ENCODE data around the gene PWWP2B. TPM values are rescaled to one million over a fixed set of nuclear protein-coding genes. Genes with fewer than 3 reads are reported as not detected.

PWWP2B gene
- total and polyA plus RNA-seq, 2 of the 4 experiments (the other 2 are of a cell fraction), result 1.7 to 2.2 TPM

DNA sequence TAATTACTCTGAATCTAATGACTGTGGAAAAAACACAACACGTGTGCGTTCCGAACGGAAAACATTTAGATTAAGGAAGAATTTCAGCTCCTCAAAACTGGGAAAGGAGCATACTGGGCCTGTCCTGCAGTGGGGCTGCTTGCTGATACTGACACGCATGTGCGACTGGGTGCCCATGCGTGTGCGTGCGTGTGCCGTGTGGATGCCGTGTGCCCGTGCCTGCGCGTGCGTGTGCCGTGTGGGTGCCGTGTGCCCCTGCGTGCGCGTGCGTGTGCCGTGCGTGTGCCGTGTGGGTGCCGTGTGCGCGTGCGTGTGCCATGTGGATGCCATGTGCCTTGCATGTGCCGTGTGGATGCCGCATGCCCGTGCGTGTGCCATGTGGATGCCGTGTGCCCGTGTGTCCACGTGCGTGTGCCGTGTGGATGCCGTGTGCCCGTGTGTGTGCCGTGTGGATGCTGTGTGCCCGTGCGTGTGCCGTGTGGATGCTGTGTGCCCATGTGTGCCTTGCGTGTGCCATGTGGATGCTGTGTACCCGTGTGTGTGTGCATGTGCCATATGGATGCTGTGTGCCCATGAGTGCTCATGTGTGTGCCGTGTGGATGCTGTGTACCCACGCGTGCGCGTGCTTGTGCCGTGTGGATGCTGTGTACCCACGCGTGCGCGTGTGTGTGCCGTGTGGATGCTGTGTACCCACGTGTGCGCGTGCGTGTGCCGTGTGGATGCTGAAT lies 28.2 kb downstream of the PWWP2B start:
- Histone ChIP-seq H3K4me2 (ENCODE audit: low read depth, low read length) (no peak overlapping the region), H3K23ac (ENCODE audit: low read depth, low read length) (no peak overlapping the region), H2BK120ac (ENCODE audit: low read depth, low read length) (no peak overlapping the region), H2BK15ac (ENCODE audit: low read depth, low read length) (no peak overlapping the region), H2BK20ac (ENCODE audit: low read depth, low read length) (no peak overlapping the region), H3K4me3 (ENCODE audit: insufficient read depth, low read depth, low read length) (no peak overlapping the region), H2AFZ (replicated peaks; ENCODE audit: low read length, poor library complexity) (peak overlapping the region; percentile 55), H3K36me3 (ENCODE audit: control insufficient read depth, insufficient read depth, low read length) (no peaks in the 10 kb centered on the region), H2BK5ac (ENCODE audit: low read depth, low read length, poor library complexity, severe bottlenecking) (no peak overlapping the region), H3K4ac (ENCODE audit: low read depth, low read length) (no peak overlapping the region), H3K27ac (ENCODE audit: insufficient read depth, low read length) (no peak overlapping the region), H2AK5ac (ENCODE audit: low read depth, low read length) (no peak overlapping the region), H4K20me1 (ENCODE audit: insufficient read depth, low read length) (no peaks in the 10 kb centered on the region), H3K14ac (replicated peaks; ENCODE audit: low read depth, low read length) (no peak overlapping the region), H3K4me1 (ENCODE audit: control insufficient read depth, insufficient read depth, low read length) (peaks cover 8% of the 10 kb centered on the region), H2AK9ac (replicated peaks; ENCODE audit: low read depth, low read length, poor library complexity) (no peak overlapping the region), H4K91ac (ENCODE audit: insufficient read depth, low read depth, low read length) (no peak overlapping the region), H3K79me1 (ENCODE audit: low read depth in 1 of 2, low read length in 2 of 2) (peaks cover 0 to 5% of the 10 kb centered on the region in 2 experiments; a peak in 1 of 4 replicates), H3K9ac (ENCODE audit: low read depth, low read length) (no peak overlapping the region), H3K18ac (ENCODE audit: low read depth, low read length) (no peak overlapping the region), H3K9me1 (ENCODE audit: insufficient read depth, low read length) (peaks cover 8% of the 10 kb centered on the region), H3K9me3 (ENCODE audit: control insufficient read depth, insufficient read depth, low read length) (no peaks in the 10 kb centered on the region), H3K27me3 (ENCODE audit: control insufficient read depth, insufficient read depth, low read length) (no peaks in the 10 kb centered on the region), H3K56ac (ENCODE audit: extremely low read depth, insufficient read depth, low read length) (no peak overlapping the region), H4K8ac (ENCODE audit: low read depth in 2 of 2, low read length in 2 of 2) (no peak overlapping the region), H4K5ac (ENCODE audit: low read depth, low read length) (no peak overlapping the region)
- in situ Hi-C loops (cut with MboI; ENCODE audit: low sequenced_read_pairs), result no loop called here
- BruUV-seq (replicated peaks), result no TSS peak
- ATAC-seq (ENCODE audit: low read depth) (no peak), DNase-seq (no peak)
- CTCF ChIA-PET, result no interaction called here
- TF ChIP-seq FOS (IDR thresholded peaks at IDR 0.05; ENCODE audit: low read depth, low read length), result no peak
- TF ChIP-seq, protein P1, sequence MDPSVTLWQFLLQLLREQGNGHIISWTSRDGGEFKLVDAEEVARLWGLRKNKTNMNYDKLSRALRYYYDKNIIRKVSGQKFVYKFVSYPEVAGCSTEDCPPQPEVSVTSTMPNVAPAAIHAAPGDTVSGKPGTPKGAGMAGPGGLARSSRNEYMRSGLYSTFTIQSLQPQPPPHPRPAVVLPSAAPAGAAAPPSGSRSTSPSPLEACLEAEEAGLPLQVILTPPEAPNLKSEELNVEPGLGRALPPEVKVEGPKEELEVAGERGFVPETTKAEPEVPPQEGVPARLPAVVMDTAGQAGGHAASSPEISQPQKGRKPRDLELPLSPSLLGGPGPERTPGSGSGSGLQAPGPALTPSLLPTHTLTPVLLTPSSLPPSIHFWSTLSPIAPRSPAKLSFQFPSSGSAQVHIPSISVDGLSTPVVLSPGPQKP (IDR thresholded peaks at IDR 0.05; ENCODE audit: borderline replicate concordance, low read depth, low read length), result no peak
- no peak for TF ChIP-seq POLR2A (IDR thresholded peaks at IDR 0.05; ENCODE audit: low read depth, low read length)
- TF ChIP-seq CHD1 (IDR thresholded peaks at IDR 0.05; ENCODE audit: low read depth, low read length), result no peak
- TF ChIP-seq NFE2L2 (IDR thresholded peaks at IDR 0.05; ENCODE audit: low read depth, low read length), result no peak
- TF ChIP-seq MXI1 (IDR thresholded peaks at IDR 0.05; ENCODE audit: borderline replicate concordance, low read depth, low read length), result no peak
- TF ChIP-seq MAFK (IDR thresholded peaks at IDR 0.05; ENCODE audit: low read depth, low read length), result no peak
- TF ChIP-seq, protein P2, sequence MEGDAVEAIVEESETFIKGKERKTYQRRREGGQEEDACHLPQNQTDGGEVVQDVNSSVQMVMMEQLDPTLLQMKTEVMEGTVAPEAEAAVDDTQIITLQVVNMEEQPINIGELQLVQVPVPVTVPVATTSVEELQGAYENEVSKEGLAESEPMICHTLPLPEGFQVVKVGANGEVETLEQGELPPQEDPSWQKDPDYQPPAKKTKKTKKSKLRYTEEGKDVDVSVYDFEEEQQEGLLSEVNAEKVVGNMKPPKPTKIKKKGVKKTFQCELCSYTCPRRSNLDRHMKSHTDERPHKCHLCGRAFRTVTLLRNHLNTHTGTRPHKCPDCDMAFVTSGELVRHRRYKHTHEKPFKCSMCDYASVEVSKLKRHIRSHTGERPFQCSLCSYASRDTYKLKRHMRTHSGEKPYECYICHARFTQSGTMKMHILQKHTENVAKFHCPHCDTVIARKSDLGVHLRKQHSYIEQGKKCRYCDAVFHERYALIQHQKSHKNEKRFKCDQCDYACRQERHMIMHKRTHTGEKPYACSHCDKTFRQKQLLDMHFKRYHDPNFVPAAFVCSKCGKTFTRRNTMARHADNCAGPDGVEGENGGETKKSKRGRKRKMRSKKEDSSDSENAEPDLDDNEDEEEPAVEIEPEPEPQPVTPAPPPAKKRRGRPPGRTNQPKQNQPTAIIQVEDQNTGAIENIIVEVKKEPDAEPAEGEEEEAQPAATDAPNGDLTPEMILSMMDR (conservative IDR thresholded peaks at IDR 0.05; ENCODE audit: low read depth, low read length), result no peak
- TF ChIP-seq MAZ (IDR thresholded peaks at IDR 0.05; ENCODE audit: borderline replicate concordance, low read depth, low read length), result no peak
- TF ChIP-seq BHLHE40 (IDR thresholded peaks at IDR 0.05; ENCODE audit: low read depth, low read length), result no peak
- TF ChIP-seq, protein P3, sequence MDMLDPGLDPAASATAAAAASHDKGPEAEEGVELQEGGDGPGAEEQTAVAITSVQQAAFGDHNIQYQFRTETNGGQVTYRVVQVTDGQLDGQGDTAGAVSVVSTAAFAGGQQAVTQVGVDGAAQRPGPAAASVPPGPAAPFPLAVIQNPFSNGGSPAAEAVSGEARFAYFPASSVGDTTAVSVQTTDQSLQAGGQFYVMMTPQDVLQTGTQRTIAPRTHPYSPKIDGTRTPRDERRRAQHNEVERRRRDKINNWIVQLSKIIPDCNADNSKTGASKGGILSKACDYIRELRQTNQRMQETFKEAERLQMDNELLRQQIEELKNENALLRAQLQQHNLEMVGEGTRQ (IDR thresholded peaks at IDR 0.05; ENCODE audit: low read depth, low read length), result no peak
- no peak for TF ChIP-seq RCOR1 (IDR thresholded peaks at IDR 0.05; ENCODE audit: insufficient replicate concordance, low read length)
- no peak for TF ChIP-seq SMC3 (IDR thresholded peaks at IDR 0.05; ENCODE audit: low read depth, low read length)
- no peak for TF ChIP-seq RAD21 (IDR thresholded peaks at IDR 0.05; ENCODE audit: low read length)
- dilution Hi-C loops (cut with HindIII; ENCODE audit: low sequenced_read_pairs, unreplicated experiment), result no loop called here
- POLR2A ChIA-PET (ENCODE audit: unreplicated experiment), result no interaction called here
- intact Hi-C loops (cut with micrococcal nuclease), result no loop called here
- WGBS, 2 experiments (ENCODE audit: extremely low coverage in 2 of 2, insufficient read length in 1 of 2), result 97% methylated on average over 32 of the region's 61 CpGs; no CpG with 5 or more reads in 1 of the 2 experiments

Measured in IMR-90 (cell line).